ENCODE results near the gene DPP10. TPM values are rescaled to one million over a fixed set of nuclear protein-coding genes. Genes with fewer than 3 reads are reported as not detected.

Gene DPP10
- total and polyA plus RNA-seq, 10 donors, result 0.02 TPM; not detected in 9

DNA sequence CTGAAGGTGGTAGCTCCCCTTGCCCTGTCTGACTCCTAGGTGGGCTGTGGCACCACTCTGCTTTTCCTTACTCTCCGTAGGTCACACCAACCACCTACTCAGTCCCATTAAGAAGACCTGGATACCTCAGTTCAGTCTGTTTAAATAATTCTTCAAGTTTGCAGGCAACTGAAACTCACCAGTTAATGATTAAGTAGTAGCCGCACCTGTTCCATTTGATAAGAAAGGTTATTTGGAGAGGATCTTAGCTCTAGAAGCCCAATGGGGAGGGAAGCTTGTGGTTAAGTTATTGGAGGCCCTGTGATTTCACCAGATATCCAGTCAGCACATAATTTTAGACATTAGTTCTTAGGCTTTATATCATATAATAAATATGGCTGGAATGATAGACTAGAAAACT is 1193.0 kb downstream of the DPP10 start:
- no peaks in the 10 kb centered on the region for H3K36me3 ChIP-seq
- DNase-seq, result no peak
- H3K9me3 ChIP-seq, result peaks cover 0 to 41% (median 26%) of the 10 kb centered on the region in 8 donors
- no peak overlapping the region for H3K4me3 ChIP-seq
- H3K4me1 ChIP-seq, result no peaks in the 10 kb centered on the region
- WGBS, 5 donors, result 83 to 92% (median 83%) methylated on average over 2 of the region's 2 CpGs
- TF ChIP-seq POLR2A (IDR thresholded peaks at IDR 0.05) (no peak), POLR2AphosphoS5 (IDR thresholded peaks at IDR 0.05) (no peak)
- TF ChIP-seq, protein P1, sequence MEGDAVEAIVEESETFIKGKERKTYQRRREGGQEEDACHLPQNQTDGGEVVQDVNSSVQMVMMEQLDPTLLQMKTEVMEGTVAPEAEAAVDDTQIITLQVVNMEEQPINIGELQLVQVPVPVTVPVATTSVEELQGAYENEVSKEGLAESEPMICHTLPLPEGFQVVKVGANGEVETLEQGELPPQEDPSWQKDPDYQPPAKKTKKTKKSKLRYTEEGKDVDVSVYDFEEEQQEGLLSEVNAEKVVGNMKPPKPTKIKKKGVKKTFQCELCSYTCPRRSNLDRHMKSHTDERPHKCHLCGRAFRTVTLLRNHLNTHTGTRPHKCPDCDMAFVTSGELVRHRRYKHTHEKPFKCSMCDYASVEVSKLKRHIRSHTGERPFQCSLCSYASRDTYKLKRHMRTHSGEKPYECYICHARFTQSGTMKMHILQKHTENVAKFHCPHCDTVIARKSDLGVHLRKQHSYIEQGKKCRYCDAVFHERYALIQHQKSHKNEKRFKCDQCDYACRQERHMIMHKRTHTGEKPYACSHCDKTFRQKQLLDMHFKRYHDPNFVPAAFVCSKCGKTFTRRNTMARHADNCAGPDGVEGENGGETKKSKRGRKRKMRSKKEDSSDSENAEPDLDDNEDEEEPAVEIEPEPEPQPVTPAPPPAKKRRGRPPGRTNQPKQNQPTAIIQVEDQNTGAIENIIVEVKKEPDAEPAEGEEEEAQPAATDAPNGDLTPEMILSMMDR (IDR thresholded peaks at IDR 0.05 in 8 of 11, conservative IDR thresholded peaks at IDR 0.05 in 3 of 11), result no peak
- intact Hi-C loops (cut with DNase I; ENCODE audit: low total_unique reads), result no loop called here
- H3K27ac ChIP-seq, result no peak overlapping the region
- no peaks in the 10 kb centered on the region for H3K27me3 ChIP-seq (replicated peaks in 1 of 7)

DNA sequence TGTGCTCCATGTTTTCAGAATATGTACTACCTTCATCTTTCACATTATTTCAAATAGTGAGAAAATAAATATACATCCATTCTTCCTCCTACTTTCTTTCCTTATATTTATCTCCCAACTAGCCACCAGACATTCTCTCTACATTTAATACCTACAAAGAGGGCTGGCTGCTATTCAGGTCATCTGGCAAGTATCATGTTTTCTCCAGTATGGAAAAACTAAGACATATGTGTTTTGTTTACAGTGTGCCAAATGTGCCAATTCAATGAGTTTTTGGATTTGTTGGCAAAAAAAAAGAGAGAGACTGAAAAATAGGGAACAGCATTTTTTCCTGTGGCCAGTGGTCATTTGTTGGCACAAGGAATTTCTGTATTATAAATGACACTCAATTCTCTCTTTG is 1207.3 kb downstream of the DPP10 start:
- intact Hi-C loops (cut with DNase I; ENCODE audit: low total_unique reads), result no loop called here
- TF ChIP-seq POLR2AphosphoS5 (IDR thresholded peaks at IDR 0.05), result no peak
- TF ChIP-seq, protein P1 (IDR thresholded peaks at IDR 0.05 in 8 of 11, conservative IDR thresholded peaks at IDR 0.05 in 3 of 11), result no peak
- no peak for TF ChIP-seq POLR2A (IDR thresholded peaks at IDR 0.05)
- no peaks in the 10 kb centered on the region for H3K36me3 ChIP-seq
- H3K27ac ChIP-seq, result no peak overlapping the region
- H3K4me1 ChIP-seq, result no peaks in the 10 kb centered on the region
- DNase-seq, result no peak
- H3K9me3 ChIP-seq, result peaks cover 0 to 22% (median 2%) of the 10 kb centered on the region in 8 donors
- no peak overlapping the region for H3K4me3 ChIP-seq
- H3K27me3 ChIP-seq (replicated peaks in 1 of 7), result no peaks in the 10 kb centered on the region

DNA sequence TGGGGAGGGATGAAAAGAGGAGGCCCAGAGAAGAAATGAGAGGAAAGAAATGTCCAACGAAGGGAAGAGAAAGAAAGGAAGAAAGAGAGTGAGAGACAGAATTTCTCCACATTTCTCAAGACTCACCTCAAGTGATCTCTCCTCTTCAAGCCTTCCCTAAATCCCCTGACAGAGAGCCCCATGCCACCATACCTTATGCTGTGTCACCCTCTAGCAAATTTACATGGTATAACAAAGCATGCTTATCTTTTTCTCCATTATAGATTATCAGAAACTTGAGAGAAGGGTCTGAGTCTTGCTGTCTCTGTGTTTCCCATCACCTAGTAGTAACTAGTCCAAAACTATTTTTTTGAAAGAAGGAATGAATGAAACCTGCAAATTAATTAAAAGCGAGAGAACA is 1208.4 kb downstream of the DPP10 start:
- no peaks in the 10 kb centered on the region for H3K36me3 ChIP-seq
- TF ChIP-seq POLR2AphosphoS5 (IDR thresholded peaks at IDR 0.05) (no peak), POLR2A (IDR thresholded peaks at IDR 0.05) (no peak)
- TF ChIP-seq, protein P1 (IDR thresholded peaks at IDR 0.05 in 8 of 11, conservative IDR thresholded peaks at IDR 0.05 in 3 of 11), result no peak
- intact Hi-C loops (cut with DNase I; ENCODE audit: low total_unique reads), result no loop called here
- DNase-seq, result no peak
- WGBS, 5 donors, result 70 to 79% (median 71%) methylated on average over 2 of the region's 2 CpGs
- no peaks in the 10 kb centered on the region for H3K27me3 ChIP-seq (replicated peaks in 1 of 7)
- H3K9me3 ChIP-seq, result peaks cover 0 to 22% (median 2%) of the 10 kb centered on the region in 8 donors
- no peaks in the 10 kb centered on the region for H3K4me1 ChIP-seq
- H3K4me3 ChIP-seq, result no peak overlapping the region
- H3K27ac ChIP-seq, result no peak overlapping the region

DNA sequence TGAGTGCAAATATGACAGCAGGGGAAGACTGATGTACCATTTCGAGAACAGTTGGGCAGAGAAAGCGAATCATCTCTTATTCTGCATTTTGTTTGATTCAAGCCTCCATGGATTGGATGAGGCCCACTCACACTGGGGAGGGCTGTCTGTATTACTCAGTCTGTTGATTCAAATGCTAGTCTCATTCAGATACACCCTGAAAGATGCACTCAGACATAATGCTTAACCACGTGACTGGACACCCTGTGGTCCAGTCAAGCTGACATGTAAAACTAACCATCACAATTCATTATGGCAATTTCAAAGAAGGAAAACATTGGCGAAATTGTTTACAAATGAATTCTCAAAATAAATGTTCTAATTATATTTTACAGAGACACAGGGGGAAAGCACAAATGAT is 1210.2 kb downstream of the DPP10 start:
- Histone ChIP-seq H3K27ac (no peak overlapping the region), H3K4me3 (no peak overlapping the region), H3K9me3 (peaks cover 0 to 13% (median 2%) of the 10 kb centered on the region in 8 donors), H3K4me1 (no peaks in the 10 kb centered on the region), H3K27me3 (replicated peaks in 1 of 7) (no peaks in the 10 kb centered on the region), H3K36me3 (no peaks in the 10 kb centered on the region)
- 72 to 86% (median 77%) methylated on average over 4 of the region's 4 CpGs for WGBS, 5 donors
- intact Hi-C loops (cut with DNase I; ENCODE audit: low total_unique reads), result no loop called here
- no peak for DNase-seq
- TF ChIP-seq, protein P1 (IDR thresholded peaks at IDR 0.05 in 8 of 11, conservative IDR thresholded peaks at IDR 0.05 in 3 of 11), result no peak
- TF ChIP-seq POLR2A (IDR thresholded peaks at IDR 0.05) (no peak), POLR2AphosphoS5 (IDR thresholded peaks at IDR 0.05) (no peak)
